ENCODE measurements around the gene SURF4.

SURF4 gene

DNA sequence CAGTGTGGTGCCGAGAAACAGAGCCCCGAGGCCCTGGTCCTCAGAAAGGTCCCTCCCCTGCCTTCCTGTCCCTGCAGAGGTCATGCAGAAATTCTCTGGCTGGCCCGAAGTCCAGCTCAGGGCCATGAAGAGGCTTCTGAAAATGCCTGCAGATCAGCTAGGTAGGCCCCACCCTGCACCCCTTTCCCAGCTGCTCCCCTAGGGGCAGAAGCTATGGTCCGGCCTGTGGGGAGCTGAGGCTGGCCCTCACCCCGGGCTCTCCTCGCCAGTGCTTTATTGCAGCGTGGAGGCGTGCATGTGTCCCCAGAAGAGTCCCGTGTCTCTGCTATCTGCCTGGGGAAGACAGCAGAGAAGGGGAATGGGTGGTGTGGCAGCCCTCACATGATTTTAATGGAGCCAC lies 22.0 kb upstream of the SURF4 start:
- TF ChIP-seq FOXP2 (optimal IDR thresholded peaks at IDR 0.05; ENCODE audit: borderline replicate concordance, extremely low read depth, extremely low read length, insufficient read depth) (no peak), TAF1 (IDR thresholded peaks at IDR 0.05; ENCODE audit: borderline replicate concordance, insufficient read depth, low read length) (no peak), POLR2AphosphoS5 (IDR thresholded peaks at IDR 0.05; ENCODE audit: low read depth, low read length) (no peak), SIN3A (IDR thresholded peaks at IDR 0.05; ENCODE audit: borderline replicate concordance, insufficient read depth, low read length) (no peak)
- TF ChIP-seq, protein P1, sequence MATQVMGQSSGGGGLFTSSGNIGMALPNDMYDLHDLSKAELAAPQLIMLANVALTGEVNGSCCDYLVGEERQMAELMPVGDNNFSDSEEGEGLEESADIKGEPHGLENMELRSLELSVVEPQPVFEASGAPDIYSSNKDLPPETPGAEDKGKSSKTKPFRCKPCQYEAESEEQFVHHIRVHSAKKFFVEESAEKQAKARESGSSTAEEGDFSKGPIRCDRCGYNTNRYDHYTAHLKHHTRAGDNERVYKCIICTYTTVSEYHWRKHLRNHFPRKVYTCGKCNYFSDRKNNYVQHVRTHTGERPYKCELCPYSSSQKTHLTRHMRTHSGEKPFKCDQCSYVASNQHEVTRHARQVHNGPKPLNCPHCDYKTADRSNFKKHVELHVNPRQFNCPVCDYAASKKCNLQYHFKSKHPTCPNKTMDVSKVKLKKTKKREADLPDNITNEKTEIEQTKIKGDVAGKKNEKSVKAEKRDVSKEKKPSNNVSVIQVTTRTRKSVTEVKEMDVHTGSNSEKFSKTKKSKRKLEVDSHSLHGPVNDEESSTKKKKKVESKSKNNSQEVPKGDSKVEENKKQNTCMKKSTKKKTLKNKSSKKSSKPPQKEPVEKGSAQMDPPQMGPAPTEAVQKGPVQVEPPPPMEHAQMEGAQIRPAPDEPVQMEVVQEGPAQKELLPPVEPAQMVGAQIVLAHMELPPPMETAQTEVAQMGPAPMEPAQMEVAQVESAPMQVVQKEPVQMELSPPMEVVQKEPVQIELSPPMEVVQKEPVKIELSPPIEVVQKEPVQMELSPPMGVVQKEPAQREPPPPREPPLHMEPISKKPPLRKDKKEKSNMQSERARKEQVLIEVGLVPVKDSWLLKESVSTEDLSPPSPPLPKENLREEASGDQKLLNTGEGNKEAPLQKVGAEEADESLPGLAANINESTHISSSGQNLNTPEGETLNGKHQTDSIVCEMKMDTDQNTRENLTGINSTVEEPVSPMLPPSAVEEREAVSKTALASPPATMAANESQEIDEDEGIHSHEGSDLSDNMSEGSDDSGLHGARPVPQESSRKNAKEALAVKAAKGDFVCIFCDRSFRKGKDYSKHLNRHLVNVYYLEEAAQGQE (IDR thresholded peaks at IDR 0.05; ENCODE audit: insufficient read depth in 1 of 2, low read depth in 2 of 2, low read length in 2 of 2): no peak

DNA sequence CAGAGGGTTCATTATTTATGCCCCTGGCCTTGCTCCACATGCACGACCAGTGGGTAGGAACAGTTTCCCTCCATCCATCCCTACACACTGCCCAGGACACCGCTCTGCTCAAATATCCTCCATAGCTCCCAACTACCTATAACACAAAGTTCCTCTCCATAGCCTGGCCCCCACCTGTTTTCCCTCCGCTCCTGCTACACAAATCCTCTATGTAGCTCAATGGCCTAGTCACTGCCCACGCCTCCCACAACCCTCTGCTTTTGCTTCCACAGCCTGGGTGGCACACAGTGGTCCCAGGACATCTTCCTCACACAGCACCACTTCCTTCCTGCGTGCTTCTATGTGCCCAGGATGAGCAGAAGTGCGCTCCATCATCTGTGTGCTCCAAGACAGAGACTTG lies 21.5 kb upstream of the SURF4 start:
- no peak for TF ChIP-seq TAF1 (IDR thresholded peaks at IDR 0.05; ENCODE audit: borderline replicate concordance, insufficient read depth, low read length)
- no peak for TF ChIP-seq FOXP2 (optimal IDR thresholded peaks at IDR 0.05; ENCODE audit: borderline replicate concordance, extremely low read depth, extremely low read length, insufficient read depth)
- TF ChIP-seq, protein P1 (IDR thresholded peaks at IDR 0.05; ENCODE audit: insufficient read depth in 1 of 2, low read depth in 2 of 2, low read length in 2 of 2): no peak
- no peak for TF ChIP-seq SIN3A (IDR thresholded peaks at IDR 0.05; ENCODE audit: borderline replicate concordance, insufficient read depth, low read length)
- no peak for TF ChIP-seq POLR2AphosphoS5 (IDR thresholded peaks at IDR 0.05; ENCODE audit: low read depth, low read length)

GRCh38 chr9:133396952-133397351 lies 21.1 kb upstream of the SURF4 start:
- TF ChIP-seq, protein P1 (IDR thresholded peaks at IDR 0.05; ENCODE audit: insufficient read depth in 1 of 2, low read depth in 2 of 2, low read length in 2 of 2): no peak
- TF ChIP-seq POLR2AphosphoS5 (IDR thresholded peaks at IDR 0.05; ENCODE audit: low read depth, low read length) (no peak), TAF1 (IDR thresholded peaks at IDR 0.05; ENCODE audit: borderline replicate concordance, insufficient read depth, low read length) (no peak), SIN3A (IDR thresholded peaks at IDR 0.05; ENCODE audit: borderline replicate concordance, insufficient read depth, low read length) (no peak), FOXP2 (optimal IDR thresholded peaks at IDR 0.05; ENCODE audit: borderline replicate concordance, extremely low read depth, extremely low read length, insufficient read depth) (no peak)

DNA sequence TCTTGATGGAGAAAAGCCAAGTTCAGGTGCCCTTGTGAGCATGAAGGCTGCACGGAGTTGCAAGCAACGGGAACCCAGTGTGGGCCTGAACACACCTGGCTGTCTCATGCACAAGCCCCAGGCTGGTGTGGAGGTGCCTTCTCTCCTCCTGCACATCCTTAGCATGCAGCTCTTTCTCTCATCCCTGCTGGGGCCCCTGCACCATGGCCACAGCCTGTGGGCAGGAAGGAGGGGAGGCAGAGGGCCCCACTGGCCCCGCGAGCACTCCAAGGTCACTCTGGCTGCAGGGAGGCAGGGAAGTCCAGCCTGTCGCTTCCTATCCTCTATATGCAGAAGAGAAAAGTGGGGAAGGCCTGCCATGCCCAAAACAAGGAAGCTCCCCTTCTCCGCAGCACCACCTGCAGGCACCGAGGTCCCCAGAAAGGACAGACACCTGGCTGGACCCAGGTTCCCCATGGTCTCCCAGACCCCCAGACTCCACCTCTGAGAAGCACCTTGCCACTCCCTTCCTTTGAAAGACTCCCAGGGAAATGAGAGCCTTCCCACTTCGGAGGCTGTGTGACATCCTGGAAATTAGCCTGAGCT lies 18.9 kb upstream of the SURF4 start:
- TF ChIP-seq, protein P1 (IDR thresholded peaks at IDR 0.05; ENCODE audit: insufficient read depth in 1 of 2, low read depth in 2 of 2, low read length in 2 of 2): no peak
- TF ChIP-seq SIN3A (IDR thresholded peaks at IDR 0.05; ENCODE audit: borderline replicate concordance, insufficient read depth, low read length) (no peak), FOXP2 (optimal IDR thresholded peaks at IDR 0.05; ENCODE audit: borderline replicate concordance, extremely low read depth, extremely low read length, insufficient read depth) (no peak), TAF1 (IDR thresholded peaks at IDR 0.05; ENCODE audit: borderline replicate concordance, insufficient read depth, low read length) (no peak), POLR2AphosphoS5 (IDR thresholded peaks at IDR 0.05; ENCODE audit: low read depth, low read length) (no peak)

Measured in PFSK-1 (cell line).